Transverse colon (tissue), 4 donors: Measurements from ENCODE around the gene APPBP2.
"Not testable (repeated sequence)": the region's sequence is repeated elsewhere in the genome, so short reads cannot be mapped to it uniquely, and the experiment has no call there.

Experiments
- EP300 ChIP-seq: sonication (generic); formaldehyde crosslinking; IDR thresholded peaks from one replicate; pipeline ENCODE4 v1.6.1; 2017; ENCODE audit warnings: antibody characterized with exemption, low read depth
- POLR2A ChIP-seq: fragments of 450-650 bp; IDR thresholded peaks from one replicate; pipeline ENCODE4 v1.6.1; 2016; ENCODE audit warnings: antibody characterized with exemption, mild to moderate bottlenecking, moderate library complexity
- POLR2AphosphoS5 ChIP-seq, 3 donors: sonication (generic); formaldehyde crosslinking; IDR thresholded peaks; one replicate each; pipeline ENCODE4 v1.6.1; 2016; ENCODE audit warnings: antibody characterized with exemption in 3 of 3
- TF ChIP-seq, protein P1 (sequence below), 5 experiments: fragments of 200-600 bp in 3 of 5; fragments of 450-650 bp in 2 of 5; sonication (generic) in 3 of 5; IDR thresholded peaks; 1 replicate in 2 of 5; 2 replicates in 3 of 5; pipeline ENCODE4 v1.5.1; 2016 to 2017; ENCODE audit warnings: antibody characterized with exemption in 5 of 5, inconsistent platforms in 3 of 5, mild to moderate bottlenecking in 2 of 5, moderate library complexity in 1 of 5

DNA sequence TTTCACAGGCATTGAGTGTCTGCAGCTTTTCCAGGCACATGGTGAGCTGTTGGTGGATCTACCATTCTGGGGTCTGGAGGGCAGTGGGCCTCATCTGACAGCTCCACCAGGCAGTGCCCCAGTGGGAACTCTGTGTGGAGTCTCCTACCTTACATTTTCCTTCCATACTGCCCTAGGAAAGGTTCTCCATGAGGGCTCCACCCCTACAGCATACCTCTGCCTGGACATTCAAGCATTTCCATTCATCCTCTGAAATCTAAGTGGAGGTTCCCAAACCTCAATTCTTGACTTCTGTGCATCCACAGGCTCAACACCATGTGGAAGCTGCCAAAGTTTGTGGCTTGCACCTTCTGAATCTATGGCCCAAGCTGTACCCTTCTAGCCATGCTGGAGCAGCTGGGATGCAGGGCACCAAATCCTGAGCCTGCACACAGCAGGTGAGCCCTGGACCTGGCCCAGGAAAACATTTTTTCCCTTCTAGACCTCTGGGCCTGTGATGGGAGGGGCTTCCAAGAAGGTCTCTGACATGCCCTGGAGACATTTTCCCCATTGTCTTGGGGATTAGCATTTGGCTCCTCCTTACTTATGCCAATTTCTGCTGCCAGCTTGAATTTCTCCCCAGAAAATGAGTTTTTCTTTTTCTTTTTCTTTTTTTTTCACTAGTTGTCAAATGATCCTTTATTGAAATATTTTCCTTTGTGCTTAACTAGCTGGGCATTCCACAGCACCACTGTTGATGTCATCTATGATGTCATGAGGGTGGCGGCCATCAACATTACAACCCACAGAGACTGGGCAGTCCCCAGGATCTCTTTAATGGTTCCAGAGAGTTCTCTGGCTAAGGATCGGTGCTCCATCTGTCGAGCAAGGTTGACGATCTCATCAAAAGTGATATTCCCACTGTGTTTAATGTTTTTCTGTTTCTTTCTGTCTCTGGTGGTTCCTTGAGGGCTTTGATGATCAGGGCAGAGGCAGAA, 92.7 kb downstream of the APPBP2 start:
- not testable (repeated sequence) for TF ChIP-seq POLR2A; POLR2AphosphoS5 (IDR thresholded peaks at IDR 0.05); EP300
- TF ChIP-seq, protein P1, sequence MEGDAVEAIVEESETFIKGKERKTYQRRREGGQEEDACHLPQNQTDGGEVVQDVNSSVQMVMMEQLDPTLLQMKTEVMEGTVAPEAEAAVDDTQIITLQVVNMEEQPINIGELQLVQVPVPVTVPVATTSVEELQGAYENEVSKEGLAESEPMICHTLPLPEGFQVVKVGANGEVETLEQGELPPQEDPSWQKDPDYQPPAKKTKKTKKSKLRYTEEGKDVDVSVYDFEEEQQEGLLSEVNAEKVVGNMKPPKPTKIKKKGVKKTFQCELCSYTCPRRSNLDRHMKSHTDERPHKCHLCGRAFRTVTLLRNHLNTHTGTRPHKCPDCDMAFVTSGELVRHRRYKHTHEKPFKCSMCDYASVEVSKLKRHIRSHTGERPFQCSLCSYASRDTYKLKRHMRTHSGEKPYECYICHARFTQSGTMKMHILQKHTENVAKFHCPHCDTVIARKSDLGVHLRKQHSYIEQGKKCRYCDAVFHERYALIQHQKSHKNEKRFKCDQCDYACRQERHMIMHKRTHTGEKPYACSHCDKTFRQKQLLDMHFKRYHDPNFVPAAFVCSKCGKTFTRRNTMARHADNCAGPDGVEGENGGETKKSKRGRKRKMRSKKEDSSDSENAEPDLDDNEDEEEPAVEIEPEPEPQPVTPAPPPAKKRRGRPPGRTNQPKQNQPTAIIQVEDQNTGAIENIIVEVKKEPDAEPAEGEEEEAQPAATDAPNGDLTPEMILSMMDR (IDR thresholded peaks at IDR 0.05): not testable (repeated sequence)
